ENCODE data around the gene CDH23.

- TF ChIP-seq POLR2A (IDR thresholded peaks at IDR 0.05): no peak
- TF ChIP-seq, protein P1, sequence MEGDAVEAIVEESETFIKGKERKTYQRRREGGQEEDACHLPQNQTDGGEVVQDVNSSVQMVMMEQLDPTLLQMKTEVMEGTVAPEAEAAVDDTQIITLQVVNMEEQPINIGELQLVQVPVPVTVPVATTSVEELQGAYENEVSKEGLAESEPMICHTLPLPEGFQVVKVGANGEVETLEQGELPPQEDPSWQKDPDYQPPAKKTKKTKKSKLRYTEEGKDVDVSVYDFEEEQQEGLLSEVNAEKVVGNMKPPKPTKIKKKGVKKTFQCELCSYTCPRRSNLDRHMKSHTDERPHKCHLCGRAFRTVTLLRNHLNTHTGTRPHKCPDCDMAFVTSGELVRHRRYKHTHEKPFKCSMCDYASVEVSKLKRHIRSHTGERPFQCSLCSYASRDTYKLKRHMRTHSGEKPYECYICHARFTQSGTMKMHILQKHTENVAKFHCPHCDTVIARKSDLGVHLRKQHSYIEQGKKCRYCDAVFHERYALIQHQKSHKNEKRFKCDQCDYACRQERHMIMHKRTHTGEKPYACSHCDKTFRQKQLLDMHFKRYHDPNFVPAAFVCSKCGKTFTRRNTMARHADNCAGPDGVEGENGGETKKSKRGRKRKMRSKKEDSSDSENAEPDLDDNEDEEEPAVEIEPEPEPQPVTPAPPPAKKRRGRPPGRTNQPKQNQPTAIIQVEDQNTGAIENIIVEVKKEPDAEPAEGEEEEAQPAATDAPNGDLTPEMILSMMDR (IDR thresholded peaks at IDR 0.05): no peak
Observed at GRCh38 chr10:71371750-71372166, 25.0 kb upstream of the CDH23 start.
